Ishikawa (cell line): ENCODE data around the gene DRICH1.

ENCODE experiments used
- CEBPB ChIP-seq: IDR thresholded peaks from 2 replicates; pipeline ENCODE4 v1.6.1; 2012
- EGR1 ChIP-seq: IDR thresholded peaks from 2 replicates; pipeline ENCODE4 v1.6.1; 2012
- FOXM1 ChIP-seq: IDR thresholded peaks from 2 replicates; pipeline ENCODE4 v1.6.1; 2012; ENCODE audit warnings: low read depth, borderline replicate concordance
- RAD21 ChIP-seq: IDR thresholded peaks from 2 replicates; pipeline ENCODE4 v1.6.1; 2012; ENCODE audit warnings: low read depth
- TAF1 ChIP-seq: IDR thresholded peaks from 2 replicates; pipeline ENCODE4 v1.6.1; 2012; ENCODE audit warnings: low read depth, mild to moderate bottlenecking
- TF ChIP-seq, protein P1 (sequence below): IDR thresholded peaks from 2 replicates; pipeline ENCODE4 v1.6.1; 2012
- TF ChIP-seq, protein P2 (sequence below): IDR thresholded peaks from 2 replicates; pipeline ENCODE4 v1.6.1; 2012

- TF ChIP-seq FOXM1: no peak
- no peak for TF ChIP-seq RAD21
- no peak for TF ChIP-seq TAF1
- no peak for TF ChIP-seq CEBPB
- TF ChIP-seq, protein P1, sequence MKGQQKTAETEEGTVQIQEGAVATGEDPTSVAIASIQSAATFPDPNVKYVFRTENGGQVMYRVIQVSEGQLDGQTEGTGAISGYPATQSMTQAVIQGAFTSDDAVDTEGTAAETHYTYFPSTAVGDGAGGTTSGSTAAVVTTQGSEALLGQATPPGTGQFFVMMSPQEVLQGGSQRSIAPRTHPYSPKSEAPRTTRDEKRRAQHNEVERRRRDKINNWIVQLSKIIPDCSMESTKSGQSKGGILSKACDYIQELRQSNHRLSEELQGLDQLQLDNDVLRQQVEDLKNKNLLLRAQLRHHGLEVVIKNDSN: no peak
- no peak for TF ChIP-seq EGR1
- TF ChIP-seq, protein P2, sequence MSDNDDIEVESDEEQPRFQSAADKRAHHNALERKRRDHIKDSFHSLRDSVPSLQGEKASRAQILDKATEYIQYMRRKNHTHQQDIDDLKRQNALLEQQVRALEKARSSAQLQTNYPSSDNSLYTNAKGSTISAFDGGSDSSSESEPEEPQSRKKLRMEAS: no peak
Observed at GRCh38 chr22:23575601-23576000, 56.5 kb downstream of the DRICH1 start.
